Astrocyte (in vitro differentiated cells and primary cell): ENCODE results near the gene CHAC1.

ENCODE experiments used
- EZH2 ChIP-seq: IDR thresholded peaks from 2 replicates; pipeline ENCODE4 v1.6.1; 2012; ENCODE audit warnings: mild to moderate bottlenecking, low read length, inconsistent platforms; ENCODE audit not compliant: insufficient read depth
- TF ChIP-seq, protein P1 (sequence below): IDR thresholded peaks from 2 replicates; pipeline ENCODE4 v1.5.1; 2011; ENCODE audit warnings: low read depth, mild to moderate bottlenecking, inconsistent platforms, low read length, moderate library complexity; ENCODE audit not compliant: insufficient read depth

DNA sequence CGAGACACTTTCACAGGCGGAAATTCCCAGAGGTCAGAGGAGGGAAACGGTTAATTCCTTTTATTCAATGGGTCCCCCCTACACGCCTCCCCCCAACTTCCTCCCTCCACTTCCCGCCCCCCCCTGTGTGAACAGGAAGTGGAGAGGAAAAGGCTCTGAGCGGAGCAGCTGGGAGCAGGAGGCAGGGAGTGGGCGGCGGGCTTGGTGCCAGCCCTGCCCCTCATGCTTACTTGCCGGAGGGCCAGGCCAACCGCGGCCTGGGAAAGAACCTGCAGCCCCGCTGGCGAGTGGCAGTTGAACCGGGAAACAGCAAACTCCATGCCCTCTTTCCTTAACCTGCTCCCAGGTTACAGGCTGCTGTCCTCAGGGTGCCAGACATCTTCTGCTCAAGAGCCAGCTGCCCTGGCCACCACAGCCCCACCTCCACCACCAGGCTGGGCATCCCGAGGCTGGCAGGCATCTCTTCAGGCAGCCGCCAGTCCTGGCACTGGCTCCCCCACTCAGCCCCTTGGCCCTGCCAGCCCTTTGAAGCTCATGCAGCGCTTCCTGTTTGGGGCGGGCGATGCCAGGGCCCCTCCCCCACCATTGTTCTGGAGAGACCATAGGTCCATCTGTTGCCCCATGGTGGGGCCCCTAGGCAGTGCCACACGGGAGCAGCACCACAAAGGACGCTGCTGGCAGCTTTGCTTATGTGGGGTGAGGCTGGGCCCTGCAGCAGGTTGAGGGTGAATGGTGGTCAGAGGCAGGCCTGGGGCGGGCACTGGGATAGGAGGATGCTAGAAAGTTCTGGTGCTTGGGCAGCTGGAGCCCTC is 46.1 kb upstream of the CHAC1 start:
- no peak for TF ChIP-seq EZH2
- TF ChIP-seq, protein P1, sequence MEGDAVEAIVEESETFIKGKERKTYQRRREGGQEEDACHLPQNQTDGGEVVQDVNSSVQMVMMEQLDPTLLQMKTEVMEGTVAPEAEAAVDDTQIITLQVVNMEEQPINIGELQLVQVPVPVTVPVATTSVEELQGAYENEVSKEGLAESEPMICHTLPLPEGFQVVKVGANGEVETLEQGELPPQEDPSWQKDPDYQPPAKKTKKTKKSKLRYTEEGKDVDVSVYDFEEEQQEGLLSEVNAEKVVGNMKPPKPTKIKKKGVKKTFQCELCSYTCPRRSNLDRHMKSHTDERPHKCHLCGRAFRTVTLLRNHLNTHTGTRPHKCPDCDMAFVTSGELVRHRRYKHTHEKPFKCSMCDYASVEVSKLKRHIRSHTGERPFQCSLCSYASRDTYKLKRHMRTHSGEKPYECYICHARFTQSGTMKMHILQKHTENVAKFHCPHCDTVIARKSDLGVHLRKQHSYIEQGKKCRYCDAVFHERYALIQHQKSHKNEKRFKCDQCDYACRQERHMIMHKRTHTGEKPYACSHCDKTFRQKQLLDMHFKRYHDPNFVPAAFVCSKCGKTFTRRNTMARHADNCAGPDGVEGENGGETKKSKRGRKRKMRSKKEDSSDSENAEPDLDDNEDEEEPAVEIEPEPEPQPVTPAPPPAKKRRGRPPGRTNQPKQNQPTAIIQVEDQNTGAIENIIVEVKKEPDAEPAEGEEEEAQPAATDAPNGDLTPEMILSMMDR, result no peak
